Measurements from ENCODE around the gene AKR1C2. TPM values are rescaled to one million over a fixed set of nuclear protein-coding genes. Genes with fewer than 3 reads are reported as not detected.

AKR1C2 gene
- total RNA-seq, 6 experiments from 2014 or later, result 0.52 to 1.5 (median 1.1) TPM

- DNase-seq, result no peak
- Mint-ChIP-seq H3K27ac (no peak overlapping the region), H3K4me3 (no peak overlapping the region), H3K4me1 (ENCODE audit: low read depth) (peaks cover 18% of the 10 kb centered on the region), H3K9me3 (peaks cover 15% of the 10 kb centered on the region), H3K36me3 (ENCODE audit: low read depth) (no peaks in the 10 kb centered on the region), H3K27me3 (ENCODE audit: insufficient read depth) (peaks cover 4% of the 10 kb centered on the region; the same call in 1 of the 2 replicates)
- TF ChIP-seq, protein P1, sequence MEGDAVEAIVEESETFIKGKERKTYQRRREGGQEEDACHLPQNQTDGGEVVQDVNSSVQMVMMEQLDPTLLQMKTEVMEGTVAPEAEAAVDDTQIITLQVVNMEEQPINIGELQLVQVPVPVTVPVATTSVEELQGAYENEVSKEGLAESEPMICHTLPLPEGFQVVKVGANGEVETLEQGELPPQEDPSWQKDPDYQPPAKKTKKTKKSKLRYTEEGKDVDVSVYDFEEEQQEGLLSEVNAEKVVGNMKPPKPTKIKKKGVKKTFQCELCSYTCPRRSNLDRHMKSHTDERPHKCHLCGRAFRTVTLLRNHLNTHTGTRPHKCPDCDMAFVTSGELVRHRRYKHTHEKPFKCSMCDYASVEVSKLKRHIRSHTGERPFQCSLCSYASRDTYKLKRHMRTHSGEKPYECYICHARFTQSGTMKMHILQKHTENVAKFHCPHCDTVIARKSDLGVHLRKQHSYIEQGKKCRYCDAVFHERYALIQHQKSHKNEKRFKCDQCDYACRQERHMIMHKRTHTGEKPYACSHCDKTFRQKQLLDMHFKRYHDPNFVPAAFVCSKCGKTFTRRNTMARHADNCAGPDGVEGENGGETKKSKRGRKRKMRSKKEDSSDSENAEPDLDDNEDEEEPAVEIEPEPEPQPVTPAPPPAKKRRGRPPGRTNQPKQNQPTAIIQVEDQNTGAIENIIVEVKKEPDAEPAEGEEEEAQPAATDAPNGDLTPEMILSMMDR (IDR thresholded peaks at IDR 0.05), result no peak
Measured at GRCh38 chr10:5038733-5039132, 35.1 kb upstream of the AKR1C2 start.

- no peak for DNase-seq
- H3K4me1 Mint-ChIP-seq (ENCODE audit: low read depth), result peaks cover 24% of the 10 kb centered on the region
- H3K36me3 Mint-ChIP-seq (ENCODE audit: low read depth), result no peaks in the 10 kb centered on the region
- H3K9me3 Mint-ChIP-seq, result peaks cover 15% of the 10 kb centered on the region
- H3K27ac Mint-ChIP-seq, result no peak overlapping the region
- peaks cover 4% of the 10 kb centered on the region; the same call in 1 of the 2 replicates for H3K27me3 Mint-ChIP-seq (ENCODE audit: insufficient read depth)
- no peak overlapping the region for H3K4me3 Mint-ChIP-seq
- TF ChIP-seq, protein P1 (IDR thresholded peaks at IDR 0.05), result no peak
Measured at GRCh38 chr10:5038101-5038500, 34.4 kb upstream of the AKR1C2 start.

DNA sequence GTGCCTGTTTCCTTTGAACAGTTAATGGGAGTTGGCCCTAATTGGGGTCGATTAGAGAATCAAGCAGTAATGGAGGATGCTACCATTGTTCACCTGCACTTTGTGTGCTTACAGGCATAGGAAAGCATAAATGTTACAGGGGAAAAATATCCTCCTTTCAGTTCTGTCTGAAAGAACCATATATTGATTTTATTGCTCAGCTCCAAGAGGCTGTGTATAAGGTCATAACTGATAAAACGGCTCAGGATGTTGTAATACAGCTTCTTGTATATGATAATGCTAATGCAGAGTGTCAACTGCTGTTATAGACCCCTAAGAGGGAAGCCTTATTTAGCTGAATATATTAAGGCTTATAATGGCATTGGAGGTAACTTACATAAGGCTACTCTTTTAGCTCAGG is 32.9 kb upstream of the AKR1C2 start:
- no peak overlapping the region for H3K4me3 Mint-ChIP-seq

GRCh38 chr10:5035356-5035755 is 31.7 kb upstream of the AKR1C2 start:
- Mint-ChIP-seq H3K4me1 (ENCODE audit: low read depth) (peaks cover 9% of the 10 kb centered on the region), H3K4me3 (no peak overlapping the region), H3K27me3 (ENCODE audit: insufficient read depth) (peaks cover 4% of the 10 kb centered on the region; the same call in 1 of the 2 replicates), H3K36me3 (ENCODE audit: low read depth) (peaks cover 5% of the 10 kb centered on the region; the same call in 1 of the 2 replicates), H3K9me3 (peaks cover 12% of the 10 kb centered on the region), H3K27ac (no peak overlapping the region)
- no peak for DNase-seq
- TF ChIP-seq, protein P1 (IDR thresholded peaks at IDR 0.05), result no peak

More for the DNA sequence above, 32.9 kb upstream of the AKR1C2 start:
- no peak overlapping the region for H3K27ac Mint-ChIP-seq
- H3K27me3 Mint-ChIP-seq (ENCODE audit: insufficient read depth), result peaks cover 4% of the 10 kb centered on the region; the same call in 1 of the 2 replicates
- TF ChIP-seq, protein P1 (IDR thresholded peaks at IDR 0.05), result no peak
- peaks cover 15% of the 10 kb centered on the region for H3K9me3 Mint-ChIP-seq
- H3K4me1 Mint-ChIP-seq (ENCODE audit: low read depth), result peaks cover 19% of the 10 kb centered on the region
- DNase-seq, result no peak
- peaks cover 3% of the 10 kb centered on the region; the same call in 1 of the 2 replicates for H3K36me3 Mint-ChIP-seq (ENCODE audit: low read depth)

DNA sequence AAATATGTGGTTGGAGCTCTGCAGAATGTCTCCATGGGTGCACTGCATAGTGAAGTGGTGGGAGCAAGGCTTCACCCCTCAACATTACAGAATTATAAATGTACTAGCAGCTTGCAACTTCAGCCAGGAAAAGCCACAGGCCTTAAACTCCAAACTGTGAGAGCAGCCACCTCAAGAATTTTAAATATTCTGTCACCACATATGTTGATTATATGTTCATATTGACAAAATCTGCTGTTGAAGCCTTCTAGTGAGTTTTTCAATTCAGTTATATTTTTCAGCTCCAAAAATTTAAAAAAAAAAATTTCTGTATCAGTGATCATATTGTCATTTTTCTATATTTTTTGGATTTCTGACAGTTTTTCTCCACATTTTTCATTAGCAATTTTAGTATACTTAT is 30.9 kb upstream of the AKR1C2 start:
- peaks cover 4% of the 10 kb centered on the region; the same call in 1 of the 2 replicates for H3K27me3 Mint-ChIP-seq (ENCODE audit: insufficient read depth)
- H3K36me3 Mint-ChIP-seq (ENCODE audit: low read depth), result peaks cover 5% of the 10 kb centered on the region; the same call in 1 of the 2 replicates
- TF ChIP-seq, protein P1 (IDR thresholded peaks at IDR 0.05), result no peak
- no peak overlapping the region for H3K4me3 Mint-ChIP-seq
- peaks cover 9% of the 10 kb centered on the region for H3K4me1 Mint-ChIP-seq (ENCODE audit: low read depth)
- DNase-seq, result no peak
- peaks cover 9% of the 10 kb centered on the region for H3K9me3 Mint-ChIP-seq
- H3K27ac Mint-ChIP-seq, result no peak overlapping the region
